HG03175 (cell line): ENCODE results near the gene RPL15.
A peak's percentile ranks its signal among the peaks of the same experiment; 100 is the strongest.

Source experiments
- ATAC-seq: cut with Tn5 transposase; IDR thresholded peaks from one replicate; pipeline ENCODE4 v1.9.1; 2021; ENCODE audit warnings: mild to moderate bottlenecking, moderate library complexity; ENCODE audit not compliant: unreplicated experiment

The RPL15 gene

GRCh38 chr3:23926736-23927135, 9.8 kb downstream of the RPL15 start:
- no peak for ATAC-seq

GRCh38 chr3:23928524-23928923, 11.6 kb downstream of the RPL15 start:
- ATAC-seq: no peak

GRCh38 chr3:23931597-23931996, 14.7 kb downstream of the RPL15 start:
- ATAC-seq: no peak

- ATAC-seq: no peak
These were observed 15.6 kb downstream of the RPL15 start for GRCh38 chr3:23932571-23932970.

- no peak for ATAC-seq
These were observed 17.3 kb downstream of the RPL15 start for GRCh38 chr3:23934253-23934652.

- no peak for ATAC-seq
These were observed 20.4 kb downstream of the RPL15 start for GRCh38 chr3:23937296-23937695.

GRCh38 chr3:23938688-23939087, 21.8 kb downstream of the RPL15 start:
- ATAC-seq: no peak

GRCh38 chr3:23940775-23941174, 23.8 kb downstream of the RPL15 start:
- ATAC-seq: no peak

GRCh38 chr3:23941440-23941839, 24.5 kb downstream of the RPL15 start:
- no peak for ATAC-seq

GRCh38 chr3:23942546-23942945, 25.6 kb downstream of the RPL15 start:
- ATAC-seq: no peak

GRCh38 chr3:23944007-23944783, 27.3 kb downstream of the RPL15 start:
- ATAC-seq: no peak

- peak; percentile 60 for ATAC-seq
These were observed 28.1 kb downstream of the RPL15 start, which contains the start of gene NR1D2 for GRCh38 chr3:23944861-23945662. Gene NR1D2 (plus strand): TSS chr3:23945286. CDS start chr3:23945579, 293 bp downstream.

- no peak for ATAC-seq
These were observed 28.7 kb downstream of the RPL15 start for GRCh38 chr3:23945663-23945912.

- ATAC-seq: peak; percentile 77
These were observed 29.2 kb downstream of the RPL15 start for GRCh38 chr3:23945913-23946687.

GRCh38 chr3:23948761-23949160, 31.8 kb downstream of the RPL15 start:
- ATAC-seq: no peak

GRCh38 chr3:23949784-23950183, 32.9 kb downstream of the RPL15 start:
- peak; percentile 19 for ATAC-seq

GRCh38 chr3:23950293-23950692, 33.4 kb downstream of the RPL15 start:
- peak; percentile 43 for ATAC-seq

GRCh38 chr3:23952646-23953045, 35.7 kb downstream of the RPL15 start:
- peak; percentile 56 for ATAC-seq

- ATAC-seq: no peak
These were observed 36.6 kb downstream of the RPL15 start for GRCh38 chr3:23953523-23953922.

GRCh38 chr3:23954144-23954543, 37.2 kb downstream of the RPL15 start:
- ATAC-seq: no peak

GRCh38 chr3:23956701-23957100, 39.8 kb downstream of the RPL15 start:
- ATAC-seq: no peak
